HAP-1 (cell line): ENCODE data around the gene FAM131C.
A peak's percentile ranks its signal among the peaks of the same experiment; 100 is the strongest.

ENCODE experiments used
- DNase-seq, 2 experiments: peaks; one replicate each; pipeline ENCODE4 v3.0.0-alpha.2; 2016 to 2020; ENCODE audit warnings: low spot score in 2 of 2
- H3K27me3 ChIP-seq: fragments of 250-450 bp; sonication (Bioruptor Pico); 2 replicates; pipeline ENCODE4 v1.5.1; 2020; ENCODE audit warnings: low read depth, mild to moderate bottlenecking, moderate library complexity
- H3K36me3 ChIP-seq: fragments of 250-450 bp; sonication (Bioruptor Pico); replicated peaks from 2 replicates; pipeline ENCODE4 v1.5.1; 2020; ENCODE audit warnings: mild to moderate bottlenecking
- H3K4me1 ChIP-seq: fragments of 250-450 bp; sonication (Bioruptor Pico); 2 replicates; pipeline ENCODE4 v1.5.1; 2020; ENCODE audit warnings: mild to moderate bottlenecking
- H3K4me3 ChIP-seq: fragments of 250-450 bp; sonication (Bioruptor Pico); 2 replicates; pipeline ENCODE4 v1.5.1; 2020; ENCODE audit warnings: mild to moderate bottlenecking, moderate library complexity
- H3K9me3 ChIP-seq: fragments of 250-450 bp; sonication (Bioruptor Pico); 2 replicates; pipeline ENCODE4 v1.5.1; 2020; ENCODE audit warnings: mild to moderate bottlenecking, moderate library complexity
- in situ Hi-C: fragments of 300-500 bp; cut with MboI; formaldehyde crosslinking; loops from 3 replicates; pipeline ENCODE4 v1.14.3; 2020; ENCODE audit warnings: low sequenced_read_pairs, inconsistent platforms, mixed read lengths

Gene FAM131C

DNA sequence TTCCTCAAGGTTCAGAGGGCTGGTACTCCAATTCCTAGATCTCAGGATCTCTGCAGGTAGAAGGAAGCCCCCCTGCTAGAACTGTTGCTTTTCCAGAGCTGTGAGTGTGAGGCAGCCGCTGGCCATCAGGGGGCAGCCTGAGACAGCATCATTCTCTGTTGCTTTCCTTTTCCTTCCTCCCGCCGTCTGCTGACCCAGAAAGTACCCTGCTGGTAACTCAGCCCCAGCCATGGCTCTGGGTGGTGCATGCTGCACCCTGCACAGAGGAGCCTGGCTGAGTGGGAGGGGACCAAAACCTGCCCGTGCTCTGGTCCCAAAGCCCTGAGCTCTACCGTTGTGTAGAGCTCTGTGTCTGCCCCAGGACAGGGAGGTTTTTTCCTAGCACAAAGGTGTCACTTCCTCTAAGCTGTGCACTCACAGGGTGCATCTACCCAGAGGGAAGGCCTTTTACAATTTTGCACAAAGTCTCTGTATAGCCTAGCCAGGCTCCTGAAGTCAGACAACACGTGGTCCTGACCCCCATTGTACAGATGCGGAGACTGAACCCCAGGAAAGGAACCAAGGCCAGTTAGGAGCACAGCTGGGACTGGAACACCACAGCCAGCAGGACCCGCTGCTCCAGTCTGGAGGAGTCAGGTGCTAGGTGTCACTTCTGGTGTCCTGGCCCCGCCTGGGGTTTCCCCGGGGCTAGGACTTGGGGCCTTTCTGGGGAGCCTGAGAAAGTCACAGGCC is 5.6 kb upstream of the FAM131C start:
- in situ Hi-C loops = loop anchor here (10.0 kb wide), 1 partner anchor 286 kb away; the partner anchor contains the start of gene SZRD1
- Histone ChIP-seq H3K9me3 (no peaks in the 10 kb centered on the region), H3K27me3 (no peaks in the 10 kb centered on the region), H3K36me3 (no peaks in the 10 kb centered on the region), H3K4me1 (no peaks in the 10 kb centered on the region), H3K4me3 (no peak overlapping the region)
- peak; percentile 76 to 88 for DNase-seq

DNA sequence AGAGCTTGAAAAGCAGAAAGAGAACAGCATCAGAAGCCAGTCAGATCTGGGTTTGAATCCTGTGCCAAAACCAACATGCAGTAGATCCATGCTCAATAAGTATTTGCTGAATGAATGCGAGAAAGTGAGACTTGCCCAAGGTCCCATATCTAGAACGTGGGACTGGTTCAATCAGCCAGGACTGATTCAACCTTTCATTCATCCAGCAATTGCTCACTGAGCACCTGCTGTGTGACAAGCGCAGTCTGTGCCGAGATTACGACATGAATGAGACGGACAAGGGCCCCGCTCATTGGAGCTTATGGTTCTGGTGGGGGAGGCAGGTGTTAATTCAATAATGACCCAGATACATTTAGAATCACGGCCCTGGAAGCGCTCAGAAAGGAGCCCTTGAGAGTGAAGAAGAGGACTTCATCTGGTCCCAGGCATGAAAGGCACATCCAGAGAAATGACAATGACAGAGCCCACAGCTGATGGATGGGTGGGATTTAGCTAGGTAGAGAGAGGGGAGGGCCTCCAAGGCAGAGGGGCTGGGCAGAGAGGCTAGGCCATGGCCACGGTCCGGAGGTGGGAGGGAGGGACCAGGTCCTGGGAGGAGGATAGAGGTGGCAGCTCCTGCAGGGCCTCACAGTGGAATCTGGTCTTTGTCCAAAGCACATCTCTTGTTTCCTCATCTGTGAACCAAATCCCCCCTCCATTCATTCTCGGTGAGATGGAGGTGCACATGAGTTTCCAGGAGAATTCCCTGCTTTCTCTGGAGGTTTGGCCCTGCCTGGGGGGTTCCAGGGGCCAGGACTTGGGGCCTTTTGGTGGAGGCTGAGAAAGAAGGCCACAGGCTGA is 4.2 kb upstream of the FAM131C start:
- peaks cover 5% of the 10 kb centered on the region for H3K4me1 ChIP-seq
- DNase-seq = no peak
- in situ Hi-C loops = loop anchor here (10.0 kb wide), 1 partner anchor 287 kb away; the partner anchor contains the start of gene SZRD1
- H3K4me3 ChIP-seq = no peak overlapping the region
- H3K9me3 ChIP-seq = no peaks in the 10 kb centered on the region
- H3K36me3 ChIP-seq = no peaks in the 10 kb centered on the region
- H3K27me3 ChIP-seq = no peaks in the 10 kb centered on the region

DNA sequence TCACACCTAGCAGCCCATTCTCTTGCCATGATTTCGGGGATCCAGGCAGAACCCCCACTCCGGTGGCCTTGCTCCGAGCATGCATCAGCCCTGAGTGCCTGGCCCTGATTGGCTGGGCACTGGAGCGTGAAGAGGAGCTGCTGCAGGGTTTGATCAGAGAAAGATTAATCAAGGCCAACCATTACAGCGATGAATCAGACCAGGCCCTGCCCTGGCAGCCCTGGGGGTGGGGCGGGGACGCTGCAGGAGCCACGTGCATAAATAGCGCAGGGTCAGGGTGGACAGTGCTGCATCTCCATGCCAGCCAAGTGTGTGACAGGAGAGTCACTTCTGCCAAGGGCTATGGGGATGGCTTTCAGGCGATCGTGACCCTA is 3.4 kb upstream of the FAM131C start:
- Histone ChIP-seq H3K4me3 (no peak overlapping the region), H3K36me3 (no peaks in the 10 kb centered on the region), H3K4me1 (peaks cover 5% of the 10 kb centered on the region), H3K27me3 (no peaks in the 10 kb centered on the region), H3K9me3 (no peaks in the 10 kb centered on the region)
- in situ Hi-C loops = loop anchor here (10.0 kb wide), 1 partner anchor 288 kb away; the partner anchor contains the start of gene SZRD1
- DNase-seq = no peak

DNA sequence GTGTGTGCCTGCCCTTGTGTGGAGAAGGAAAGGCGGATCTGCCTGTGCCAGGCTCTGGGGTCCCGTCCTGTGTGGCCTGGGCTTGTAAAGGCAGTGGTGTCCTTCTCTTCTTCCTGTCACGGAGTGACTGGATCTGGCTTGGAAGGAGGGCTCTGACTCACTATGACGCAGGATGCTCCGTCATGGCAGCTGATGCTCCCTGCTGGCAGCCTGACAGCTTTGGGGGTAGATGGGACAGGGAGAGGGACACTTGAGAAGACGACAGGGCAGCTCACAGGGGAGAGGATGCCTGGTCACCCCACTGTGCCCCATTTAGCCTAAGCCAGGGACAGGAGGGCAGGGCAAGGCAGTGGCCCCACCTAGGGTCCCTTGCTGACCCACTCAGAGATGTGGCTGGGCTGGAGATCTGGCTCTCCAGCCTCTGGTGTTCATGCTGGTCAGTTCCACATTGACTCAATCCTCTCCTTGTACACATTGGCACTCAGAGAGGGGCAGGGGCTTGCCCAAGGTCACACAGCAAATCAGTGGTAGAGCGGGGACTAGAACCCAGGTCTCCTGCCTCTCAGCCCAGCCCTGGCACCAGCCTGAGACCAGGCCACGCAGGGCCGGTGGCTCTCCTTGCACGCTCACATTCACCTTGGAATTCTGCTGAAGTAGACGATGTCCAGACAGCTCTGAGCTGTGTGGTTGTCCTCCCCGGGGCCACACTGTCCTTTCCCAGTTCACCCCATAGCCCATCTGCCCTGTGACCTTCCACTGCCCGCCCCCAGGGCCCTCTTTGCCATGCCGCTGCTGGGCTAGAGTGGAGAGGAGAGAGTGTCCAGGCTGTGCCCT is 2.8 kb upstream of the FAM131C start:
- no peak for DNase-seq
- Histone ChIP-seq H3K4me3 (no peak overlapping the region), H3K36me3 (no peaks in the 10 kb centered on the region), H3K9me3 (no peaks in the 10 kb centered on the region), H3K27me3 (no peaks in the 10 kb centered on the region), H3K4me1 (peaks cover 5% of the 10 kb centered on the region)
- in situ Hi-C loops = loop anchor here (10.0 kb wide), 1 partner anchor 289 kb away; the partner anchor contains the start of gene SZRD1

DNA sequence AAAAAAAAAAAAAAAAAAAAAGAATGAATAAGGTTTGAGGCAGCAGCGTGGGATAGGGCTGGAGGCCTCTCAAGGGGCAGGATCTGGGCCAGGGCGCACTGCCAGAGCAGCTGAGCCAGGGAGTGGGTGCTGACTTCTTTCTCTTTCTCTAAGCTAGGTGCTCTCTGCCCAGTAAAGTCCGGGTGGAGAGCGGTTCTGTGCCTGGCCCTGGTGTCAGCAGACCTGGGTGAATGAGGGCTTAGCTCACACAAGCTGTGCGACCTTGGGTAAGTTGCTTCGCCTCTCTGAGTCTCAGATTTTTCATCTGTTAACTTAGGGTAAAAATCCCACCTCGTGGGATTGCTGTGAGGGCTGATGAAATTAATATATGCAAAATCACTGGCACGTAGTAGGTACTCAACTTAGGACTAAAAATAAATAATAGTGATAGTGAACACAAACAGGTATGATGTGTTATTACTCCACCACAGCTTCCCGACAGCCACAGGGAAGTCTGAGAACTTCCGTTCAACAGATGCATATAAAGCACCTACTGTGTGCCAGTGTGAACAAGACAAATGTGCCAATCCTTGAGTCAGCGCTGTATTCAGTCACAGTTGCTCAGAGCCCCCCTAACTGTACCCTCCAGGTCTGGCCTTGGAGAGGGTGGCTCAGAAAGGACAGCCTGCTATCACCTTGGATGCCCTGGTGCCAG is 2.0 kb upstream of the FAM131C start:
- in situ Hi-C loops = loop anchor here (10.0 kb wide), 1 partner anchor 289 kb away; the partner anchor contains the start of gene SZRD1

DNA sequence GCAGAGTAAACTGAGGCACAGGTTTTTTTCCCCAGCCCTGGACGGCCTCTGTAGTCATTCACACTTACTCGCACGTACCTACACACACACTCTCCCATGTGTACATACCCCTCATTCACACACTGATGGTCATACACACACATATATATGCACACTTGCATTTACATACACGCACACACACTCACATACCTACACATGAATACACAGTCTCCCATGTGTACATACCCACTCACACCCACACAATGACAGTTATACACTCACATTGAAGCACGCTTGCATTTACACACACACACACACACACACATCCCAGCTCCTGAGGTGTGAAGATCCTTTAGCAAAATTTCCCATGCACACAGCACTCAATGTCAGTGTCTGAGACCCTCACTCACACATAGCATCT is 766 bp upstream of the FAM131C start:
- no peaks in the 10 kb centered on the region for H3K27me3 ChIP-seq
- H3K4me3 ChIP-seq = no peak overlapping the region; the same call in 1 of the 2 replicates
- H3K36me3 ChIP-seq = no peaks in the 10 kb centered on the region
- H3K9me3 ChIP-seq = no peaks in the 10 kb centered on the region
- in situ Hi-C loops = loop anchor here (10.0 kb wide), 1 partner anchor 291 kb away; the partner anchor contains the start of gene SZRD1
- peaks cover 5% of the 10 kb centered on the region for H3K4me1 ChIP-seq
- DNase-seq = no peak

More for the DNA sequence above, 2.0 kb upstream of the FAM131C start:
- Histone ChIP-seq H3K4me1 (peaks cover 5% of the 10 kb centered on the region), H3K27me3 (no peaks in the 10 kb centered on the region), H3K9me3 (no peaks in the 10 kb centered on the region), H3K4me3 (no peak overlapping the region), H3K36me3 (no peaks in the 10 kb centered on the region)
- DNase-seq = no peak

DNA sequence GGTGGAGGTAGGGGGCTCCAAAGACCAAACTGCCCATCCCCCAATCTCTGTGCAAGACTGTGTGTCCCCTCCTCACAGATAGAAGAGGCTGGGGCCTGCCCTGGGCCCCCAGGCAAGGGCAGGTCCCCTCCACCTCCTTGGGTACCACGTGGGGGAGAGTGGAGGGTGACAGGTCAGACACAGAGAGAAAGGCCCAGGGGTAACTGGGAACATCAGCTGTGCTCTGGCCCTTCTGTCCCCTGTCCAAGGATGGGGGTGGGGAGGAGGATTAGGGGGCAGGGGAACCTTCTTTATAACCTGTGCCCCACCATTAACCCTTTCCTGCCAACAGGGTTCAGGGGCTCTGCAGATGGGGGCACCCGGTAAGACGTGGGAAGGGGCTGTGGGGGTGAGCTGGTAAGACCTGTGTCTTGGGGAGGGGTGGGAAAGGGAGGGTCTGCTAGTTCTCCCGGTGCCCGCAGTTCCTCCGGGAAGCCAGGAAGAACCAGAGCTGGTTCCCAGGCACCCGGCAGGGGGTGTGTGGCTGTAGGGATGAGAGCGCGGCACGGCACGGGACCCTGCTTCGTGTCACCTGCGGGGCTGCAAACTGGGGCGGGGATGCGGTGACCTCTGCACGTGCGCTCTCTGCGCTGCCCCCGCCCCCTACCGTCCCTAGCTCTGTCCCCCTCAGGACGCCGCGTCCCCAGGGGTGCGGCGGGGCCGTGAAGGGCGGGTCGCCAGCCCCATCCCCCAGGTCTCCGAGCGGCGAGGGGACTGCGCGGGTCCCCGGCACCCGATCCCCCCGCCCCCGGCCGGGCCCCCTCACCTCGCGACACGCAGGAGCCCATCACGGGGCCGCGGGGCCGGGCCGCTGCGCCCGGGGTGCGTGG is 601 bp downstream of the FAM131C start:
- H3K4me3 ChIP-seq = peak overlapping the region; percentile 35
- peak in 1 of 2 experiments; percentile 61 for DNase-seq
- H3K9me3 ChIP-seq = no peaks in the 10 kb centered on the region
- H3K4me1 ChIP-seq = peaks cover 5% of the 10 kb centered on the region
- no peaks in the 10 kb centered on the region for H3K36me3 ChIP-seq
- in situ Hi-C loops = loop anchor here (10.0 kb wide), 1 partner anchor 292 kb away; the partner anchor contains the start of gene SZRD1
- H3K27me3 ChIP-seq = no peaks in the 10 kb centered on the region

DNA sequence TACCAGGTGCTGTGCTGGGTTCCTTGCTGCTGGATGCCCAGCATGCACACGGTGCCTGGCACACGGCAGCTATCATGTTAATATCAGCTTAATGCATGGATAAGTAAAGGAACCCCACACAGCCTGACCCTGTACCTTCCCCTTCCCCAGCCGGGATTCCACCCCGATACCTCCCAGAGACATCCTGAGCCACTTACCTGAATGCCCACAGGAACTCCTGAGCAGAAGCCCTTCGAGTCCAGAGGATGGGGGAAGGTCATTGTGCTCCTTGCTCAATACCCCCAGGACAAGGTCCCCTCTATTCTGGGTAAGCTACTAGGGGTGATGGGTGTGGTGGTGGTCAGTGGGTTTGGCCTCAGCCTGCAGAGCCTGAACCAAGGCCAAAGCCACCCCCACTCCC is 1.4 kb downstream of the FAM131C start:
- Histone ChIP-seq H3K27me3 (no peaks in the 10 kb centered on the region), H3K9me3 (no peaks in the 10 kb centered on the region), H3K4me1 (peaks cover 5% of the 10 kb centered on the region), H3K4me3 (no peak overlapping the region), H3K36me3 (no peaks in the 10 kb centered on the region)
- DNase-seq = no peak
- in situ Hi-C loops = loop anchor here (10.0 kb wide), 1 partner anchor 293 kb away; the partner anchor contains the start of gene SZRD1

DNA sequence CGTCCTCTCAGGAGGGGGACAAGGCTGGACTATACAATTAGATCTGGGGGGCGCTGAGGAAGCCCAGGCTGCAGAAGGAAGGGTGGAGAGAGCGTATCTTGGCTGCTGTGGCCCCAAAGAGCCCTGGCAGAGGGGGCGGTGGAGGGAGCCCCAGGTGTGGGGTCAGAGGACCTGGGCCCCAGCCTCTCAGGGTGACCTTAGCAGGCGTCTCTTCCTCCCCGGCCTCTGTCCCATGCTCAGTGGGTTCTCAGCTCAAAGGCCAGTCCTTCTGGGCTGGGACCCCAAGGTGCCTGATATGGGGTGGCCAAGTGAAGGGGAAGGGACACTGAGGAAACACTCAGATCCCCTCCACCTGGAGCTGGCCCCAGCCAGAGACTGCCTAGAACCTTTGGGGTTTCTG is 1.8 kb downstream of the FAM131C start:
- no peaks in the 10 kb centered on the region for H3K36me3 ChIP-seq

DNA sequence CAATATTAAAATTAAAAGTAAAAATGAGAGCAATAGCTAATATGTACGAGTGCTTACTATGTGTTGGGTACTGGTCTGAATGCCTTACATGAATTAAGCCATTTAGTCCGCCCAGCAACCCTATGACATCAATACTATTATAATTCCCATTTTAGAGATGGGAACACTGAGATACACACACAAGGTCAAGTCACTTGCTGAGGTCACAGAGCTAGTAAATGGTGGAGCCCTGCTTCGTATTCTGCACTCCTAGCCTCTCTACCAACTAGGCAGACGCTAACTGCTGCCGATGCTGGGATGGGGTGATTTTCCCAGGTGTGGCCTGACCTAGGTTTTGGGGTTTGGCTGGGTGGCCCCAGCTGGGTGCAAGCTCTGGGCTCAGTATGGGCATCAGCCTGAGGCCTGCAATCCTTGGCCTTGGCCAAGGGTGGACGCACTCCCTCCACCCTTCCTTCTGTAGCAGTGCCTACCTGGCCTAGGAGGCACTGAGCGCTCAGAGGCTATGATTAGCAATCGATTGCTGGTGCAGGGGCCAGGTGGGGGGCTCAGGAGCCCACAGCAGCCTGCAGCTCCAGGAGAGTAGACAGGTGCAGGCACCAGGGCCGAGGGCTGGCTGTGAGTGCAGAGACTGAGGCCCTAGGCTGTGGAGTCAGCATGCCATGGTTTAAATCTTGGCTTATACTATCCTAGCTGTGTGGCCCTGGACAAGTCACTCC is 2.7 kb downstream of the FAM131C start:
- no peaks in the 10 kb centered on the region for H3K36me3 ChIP-seq
- in situ Hi-C loops = loop anchor here (10.0 kb wide), 1 partner anchor 294 kb away; the partner anchor contains the start of gene SZRD1
- H3K4me1 ChIP-seq = peaks cover 5% of the 10 kb centered on the region
- no peaks in the 10 kb centered on the region for H3K9me3 ChIP-seq
- H3K27me3 ChIP-seq = no peaks in the 10 kb centered on the region
- no peak for DNase-seq
- H3K4me3 ChIP-seq = no peak overlapping the region

More for the DNA sequence above, 1.8 kb downstream of the FAM131C start:
- Histone ChIP-seq H3K4me3 (no peak overlapping the region), H3K27me3 (no peaks in the 10 kb centered on the region), H3K9me3 (no peaks in the 10 kb centered on the region), H3K4me1 (peaks cover 5% of the 10 kb centered on the region)
- in situ Hi-C loops = loop anchor here (10.0 kb wide), 1 partner anchor 293 kb away; the partner anchor contains the start of gene SZRD1
- no peak for DNase-seq

DNA sequence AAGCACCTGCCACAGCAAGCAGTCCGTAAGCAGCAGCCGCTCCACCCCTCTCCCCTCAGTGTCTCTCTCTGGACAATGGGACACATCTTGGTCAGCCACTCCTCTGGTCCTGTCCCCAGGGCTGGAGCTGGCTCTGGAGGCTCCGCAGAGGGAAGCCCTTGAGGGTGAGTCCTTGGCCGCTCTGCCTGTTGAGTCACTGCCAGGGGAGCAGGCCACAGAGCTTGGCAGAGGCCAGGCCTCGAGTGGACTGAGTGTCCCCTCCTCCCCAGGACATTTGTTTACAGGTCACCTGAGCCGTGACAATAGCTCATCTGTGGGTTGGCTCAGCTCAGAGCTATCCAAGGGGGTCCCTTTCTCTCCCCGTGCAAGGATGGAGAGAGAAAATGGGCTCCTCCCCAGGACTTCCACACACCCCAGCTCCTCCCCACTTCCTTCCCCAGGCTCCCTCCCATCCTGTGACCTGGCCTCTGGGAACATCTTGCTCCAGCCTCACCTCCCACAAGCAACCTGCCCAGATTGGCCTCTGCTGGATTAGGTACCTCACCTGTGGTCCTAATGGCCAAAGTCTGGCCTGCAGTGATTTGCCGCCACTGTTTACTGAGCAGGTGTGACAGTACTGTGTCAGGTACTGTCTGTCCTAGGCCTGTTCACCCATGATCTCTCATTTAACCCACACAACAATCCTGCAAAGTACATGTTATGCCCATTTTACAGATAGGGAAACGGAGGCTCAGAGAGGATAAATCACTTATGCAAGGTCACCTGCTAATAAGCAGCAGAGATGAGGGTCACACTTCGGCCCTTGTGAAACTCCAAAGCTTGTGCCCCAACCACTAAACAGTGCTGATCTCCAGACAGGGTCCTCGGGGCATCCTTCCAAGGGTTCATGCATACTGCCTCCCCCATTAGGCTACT is 4.8 kb downstream of the FAM131C start:
- in situ Hi-C loops = no loop called here
- H3K4me3 ChIP-seq = no peak overlapping the region
- H3K27me3 ChIP-seq = peaks cover 6% of the 10 kb centered on the region; the same call in 1 of the 2 replicates
- no peak for DNase-seq
- H3K4me1 ChIP-seq = peaks cover under 1% of the 10 kb centered on the region; the same call in 1 of the 2 replicates
- H3K9me3 ChIP-seq = no peaks in the 10 kb centered on the region
- H3K36me3 ChIP-seq = no peaks in the 10 kb centered on the region
